HG02588 (cell line): ENCODE measurements around the gene TEX54.

Experiments
- ATAC-seq: cut with Tn5 transposase; IDR thresholded peaks from one replicate; pipeline ENCODE4 v1.9.1; 2021; ENCODE audit warnings: mild to moderate bottlenecking, moderate library complexity; ENCODE audit not compliant: unreplicated experiment

TEX54 gene

GRCh38 chr11:62789576-62789975 lies 43.1 kb downstream of the TEX54 start:
- no peak for ATAC-seq

- ATAC-seq = no peak
Measured at GRCh38 chr11:62788991-62789390, 43.6 kb downstream of the TEX54 start.

- peak; percentile 57 for ATAC-seq
Measured at GRCh38 chr11:62787005-62787759, 45.5 kb downstream of the TEX54 start, which contains the start of gene TMEM179B. TSS of gene TMEM179B (plus strand) at chr11:62787402. CDS start at chr11:62787432, 30 bp downstream.

GRCh38 chr11:62786318-62787004 lies 46.2 kb downstream of the TEX54 start:
- ATAC-seq = peak; percentile 60

DNA sequence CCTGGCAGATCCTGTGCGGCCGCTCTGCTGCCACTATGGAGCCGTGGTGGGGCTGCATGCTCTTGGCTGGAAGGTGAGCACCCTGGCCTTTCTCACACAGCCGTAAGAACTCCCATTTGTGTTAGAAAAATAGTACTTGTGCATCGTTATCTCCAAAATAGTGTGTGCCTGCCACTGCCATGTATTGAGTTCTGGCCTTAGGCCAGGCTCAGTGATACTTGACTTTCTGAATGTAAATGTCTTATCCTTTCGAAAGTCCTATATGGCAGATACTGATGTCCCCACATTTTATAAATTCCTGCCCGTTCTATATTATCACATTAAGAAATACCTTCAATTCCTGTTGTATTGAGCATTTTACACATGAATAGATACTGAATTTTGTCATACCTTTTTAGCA lies 49.9 kb downstream of the TEX54 start:
- no peak for ATAC-seq
